Kidney (tissue), 2 donors: ENCODE measurements around the gene TMED9. TPM values are rescaled to one million over a fixed set of nuclear protein-coding genes. Genes with fewer than 3 reads are reported as not detected.

Source experiments
- polyA plus RNA-seq: library from polyadenylated mRNA; stranded (reverse); fragments of 350-450 nt; fragmentation: Illumina TruSeq; extraction: RNeasy Lipid Tissue Mini Kit (QIAGEN cat#74804); gene quantifications from one replicate; pipeline ENCODE4 v1.2.3, GENCODE V29; 2014; ENCODE audit warnings: low read depth, low replicate concordance; ENCODE audit not compliant: insufficient read depth
- total RNA-seq: library from RNA; stranded (reverse); fragmentation: NEBNext Ultra II Directional; extraction: Animal tissue kit (Norgen Biotek cat#: 25700); gene quantifications from one replicate; pipeline ENCODE4 v1.2.1, GENCODE V29; 2021
- donor health status: DM: yes; HTN: yes; CAD: no.

TMED9 gene
- total and polyA plus RNA-seq, 2 donors from 2014 or later: 168 to 214 TPM

Other genes starting within 250 kb of the TMED9 start
- gene LMAN2, start 240.5 kb upstream of the TMED9 start, total RNA-seq: 137 TPM
- gene LMAN2, start 240.5 kb upstream of the TMED9 start, polyA plus RNA-seq: 190 TPM
- gene RGS14, start 234.3 kb upstream of the TMED9 start, total RNA-seq: 28.4 TPM
- 56.3 TPM for gene RGS14, start 234.3 kb upstream of the TMED9 start, polyA plus RNA-seq
- 0.91 TPM for gene SLC34A1, start 207.8 kb upstream of the TMED9 start, total RNA-seq
- 211 TPM for gene SLC34A1, start 207.8 kb upstream of the TMED9 start, polyA plus RNA-seq
- not detected for gene PFN3, start 191.5 kb upstream of the TMED9 start, total RNA-seq
- gene PFN3, start 191.5 kb upstream of the TMED9 start, polyA plus RNA-seq: not detected
- 4.2 TPM for gene F12, start 182.6 kb upstream of the TMED9 start, total RNA-seq
- 3.1 TPM for gene F12, start 182.6 kb upstream of the TMED9 start, polyA plus RNA-seq
- 37.8 TPM for gene GRK6, start 165.5 kb upstream of the TMED9 start, total RNA-seq
- gene GRK6, start 165.5 kb upstream of the TMED9 start, polyA plus RNA-seq: 9.6 TPM
- 5.5 TPM for gene PRR7, start 145.4 kb upstream of the TMED9 start, total RNA-seq
- gene PRR7, start 145.4 kb upstream of the TMED9 start, polyA plus RNA-seq: 1.6 TPM
- gene DBN1, start 118.6 kb upstream of the TMED9 start, total RNA-seq: 64.2 TPM
- gene DBN1, start 118.6 kb upstream of the TMED9 start, polyA plus RNA-seq: 56.5 TPM
- gene PDLIM7, start 94.6 kb upstream of the TMED9 start, total RNA-seq: 89.7 TPM
- 46.4 TPM for gene PDLIM7, start 94.6 kb upstream of the TMED9 start, polyA plus RNA-seq
- gene DOK3, start 82.4 kb upstream of the TMED9 start, total RNA-seq: 18.6 TPM
- gene DOK3, start 82.4 kb upstream of the TMED9 start, polyA plus RNA-seq: 1.9 TPM
- gene DDX41, start 75.2 kb upstream of the TMED9 start, total RNA-seq: 86.7 TPM
- 97.3 TPM for gene DDX41, start 75.2 kb upstream of the TMED9 start, polyA plus RNA-seq
- 77.8 TPM for gene FAM193B, start 37.6 kb upstream of the TMED9 start, total RNA-seq
- 61.0 TPM for gene FAM193B, start 37.6 kb upstream of the TMED9 start, polyA plus RNA-seq
- 30.7 TPM for gene B4GALT7, start 7.9 kb downstream of the TMED9 start, total RNA-seq
- gene B4GALT7, start 7.9 kb downstream of the TMED9 start, polyA plus RNA-seq: 42.6 TPM
- gene FAM153A, start 190.7 kb downstream of the TMED9 start, total RNA-seq: 13.4 TPM
- gene FAM153A, start 190.7 kb downstream of the TMED9 start, polyA plus RNA-seq: 1.6 TPM